Left lung (tissue), 10 donors: ENCODE measurements around the gene CGB2. TPM values are rescaled to one million over a fixed set of nuclear protein-coding genes. Genes with fewer than 3 reads are reported as not detected.
A peak's percentile ranks its signal among the peaks of the same experiment; 100 is the strongest.

Source experiments
- ATAC-seq: fragments of 200-7000 bp; cut with Tn5 transposase; one replicate; pipeline ENCODE4 v1.9.1; 2020; ENCODE audit warnings: moderate library complexity
- DNase-seq, 4 donors: peaks; one replicate each; pipeline ENCODE4 v3.0.0-alpha.2; 2013 to 2020
- H3K27ac ChIP-seq, 2 donors: fragments of 200-600 bp; sonication (generic) in 1 of 2; one replicate each; pipeline versions ENCODE4 v1.5.0 to v1.8.0; 2020 to 2021
- H3K27me3 ChIP-seq, 2 donors: fragments of 200-600 bp; sonication (generic) in 1 of 2; one replicate each; pipeline versions ENCODE4 v1.5.0 to v1.8.0; 2020 to 2021
- H3K36me3 ChIP-seq, 2 donors: fragments of 200-600 bp; sonication (generic) in 1 of 2; one replicate each; pipeline versions ENCODE4 v1.5.0 to v1.8.0; 2020 to 2021
- H3K4me1 ChIP-seq, 2 donors: fragments of 200-600 bp; one replicate each; pipeline ENCODE4 v1.8.0; 2021
- H3K4me3 ChIP-seq, 2 donors: fragments of 200-600 bp; sonication (generic) in 1 of 2; one replicate each; pipeline versions ENCODE4 v1.5.0 to v1.8.0; 2020 to 2021; ENCODE audit warnings: mild to moderate bottlenecking in 1 of 2
- H3K9me3 ChIP-seq, 2 donors: fragments of 200-600 bp; sonication (generic) in 1 of 2; one replicate each; pipeline versions ENCODE4 v1.5.0 to v1.8.0; 2020 to 2021
- CTCF ChIP-seq, 2 donors: fragments of 200-600 bp; sonication (generic) in 1 of 2; IDR thresholded peaks; one replicate each; pipeline versions ENCODE4 v1.5.0 to v1.8.0; 2021; ENCODE audit warnings: antibody characterized with exemption in 2 of 2
- intact Hi-C, 2 donors: fragments of 100-400 bp; cut with DNase I; formaldehyde crosslinking; loops; one replicate each; pipeline versions ENCODE4 v1.11.2 to v1.14.2; 2022
- polyA plus RNA-seq, 6 donors: library from polyadenylated mRNA; unstranded; fragments of 120-200 nt; gene quantifications; one replicate each; pipeline ENCODE4 v1.2.1, GENCODE V29; 2013; ENCODE audit not compliant: insufficient read length in 6 of 6
- total RNA-seq, 2 donors: library from RNA; stranded (reverse); fragmentation: NEBNext Ultra II Directional; extraction: Animal tissue kit (Norgen Biotek cat#: 25700); gene quantifications; one replicate each; pipeline ENCODE4 v1.2.1, GENCODE V29; 2021
- donor health status: DM: no; HTN: yes; CAD: no.
- donor health status: DM: no; HTN: no; CAD: no.

CGB2 gene
- total and polyA plus RNA-seq, 8 donors = not detected

- TF ChIP-seq CTCF (IDR thresholded peaks at IDR 0.05) = no peak
- peaks cover 18 to 43% of the 10 kb centered on the region in 2 donors for H3K4me1 ChIP-seq
- peak in 2 of 4 donors; percentile 78 to 80 for DNase-seq
- H3K9me3 ChIP-seq = no peaks in the 10 kb centered on the region
- H3K4me3 ChIP-seq = peak overlapping the region; percentile 56 to 63
- H3K27ac ChIP-seq = peak overlapping the region; percentile 86 to 92
- intact Hi-C loops = no loop called here
- H3K27me3 ChIP-seq = no peaks in the 10 kb centered on the region
- peaks cover 0 to 38% of the 10 kb centered on the region in 2 donors for H3K36me3 ChIP-seq
- peak; percentile 67 for ATAC-seq
These were observed 39.7 kb upstream of the CGB2 start for GRCh38 chr19:48991873-48992580.

GRCh38 chr19:48992581-48993174 lies 39.0 kb upstream of the CGB2 start:
- Histone ChIP-seq H3K27me3 (no peaks in the 10 kb centered on the region), H3K27ac (peak overlapping the region; percentile 86 to 92), H3K9me3 (no peaks in the 10 kb centered on the region), H3K36me3 (peaks cover 0 to 33% of the 10 kb centered on the region in 2 donors), H3K4me1 (peaks cover 18 to 43% of the 10 kb centered on the region in 2 donors), H3K4me3 (peak overlapping the region; percentile 56 to 63)
- TF ChIP-seq CTCF (IDR thresholded peaks at IDR 0.05) = no peak
- DNase-seq (peak in 1 of 4 donors; percentile 50), ATAC-seq (peak; percentile 11)
- intact Hi-C loops = no loop called here

GRCh38 chr19:48993175-48994034 lies 38.3 kb upstream of the CGB2 start, which contains the start of the genes GYS1 and RUVBL2:
GYS1 (minus strand) TSS chr19:48993309; CDS start chr19:48993112, 197 bp downstream.
RUVBL2 (plus strand) TSS chr19:48993887; CDS start chr19:48993912, 25 bp downstream.
- intact Hi-C loops = no loop called here
- peak within 1 kb of the TSS; percentile 56 to 63 for H3K4me3 ChIP-seq
- H3K27ac ChIP-seq = peak within 1 kb of the TSS; percentile 86 to 92
- H3K4me1 ChIP-seq = peaks cover 18 to 43% of the 10 kb centered on the region in 2 donors
- TF ChIP-seq CTCF (IDR thresholded peaks at IDR 0.05) = peak; percentile 92 to 99
- peak; percentile 93 for ATAC-seq
- no peaks in the 10 kb centered on the region for H3K27me3 ChIP-seq
- peak; percentile 99 to 100 (median 100) for DNase-seq
- H3K36me3 ChIP-seq = peaks cover 0 to 26% of the 10 kb centered on the region in 2 donors
- no peaks in the 10 kb centered on the region for H3K9me3 ChIP-seq

GRCh38 chr19:48994035-48994386 lies 37.7 kb upstream of the CGB2 start:
- H3K27me3 ChIP-seq = no peaks in the 10 kb centered on the region
- no peak for TF ChIP-seq CTCF (IDR thresholded peaks at IDR 0.05)
- peak overlapping the region; percentile 86 to 92 for H3K27ac ChIP-seq
- no peaks in the 10 kb centered on the region for H3K9me3 ChIP-seq
- intact Hi-C loops = no loop called here
- H3K4me1 ChIP-seq = peaks cover 18 to 43% of the 10 kb centered on the region in 2 donors
- H3K4me3 ChIP-seq = peak overlapping the region; percentile 56 to 63
- DNase-seq = no peak
- ATAC-seq = no peak
- peaks cover 0 to 20% of the 10 kb centered on the region in 2 donors for H3K36me3 ChIP-seq
